Panc1 (cell line): ENCODE data around the gene CARD10. TPM values are rescaled to one million over a fixed set of nuclear protein-coding genes. Genes with fewer than 3 reads are reported as not detected.
A peak's percentile ranks its signal among the peaks of the same experiment; 100 is the strongest.

Experiments
- ATAC-seq: fragments of 200-7000 bp; cut with Tn5 transposase; 2 replicates; pipeline ENCODE4 v1.9.1; 2020; ENCODE audit warnings: mild to moderate bottlenecking, moderate library complexity
- BruUV-seq: library from RNA; stranded (reverse); fragments of 400-500 nt; replicated peaks from 2 replicates; lab custom pipeline; 2021; lab: Mats Ljungman, UMichigan
- CTCF ChIA-PET: fragments of 300-600 bp; sonication (Branson Sonifier 250); formaldehyde crosslinking; loops from one replicate; lab custom pipeline; 2022; ENCODE audit warnings: antibody characterized with exemption; lab: Charles Lee
- POLR2A ChIA-PET: fragments of 300-600 bp; sonication (Branson Sonifier 250); formaldehyde crosslinking; loops from one replicate; lab custom pipeline; 2022; ENCODE audit warnings: antibody characterized with exemption; lab: Charles Lee
- DNase-seq: peaks from one replicate; pipeline ENCODE4 v3.0.0-alpha.2; 2010; ENCODE audit warnings: low read depth, low spot score
- H3K27ac ChIP-seq: 2 replicates; pipeline ENCODE4 v1.5.1; 2011; ENCODE audit warnings: mild to moderate bottlenecking, low read length, inconsistent platforms
- H3K27me3 ChIP-seq: fragments of 200-500 bp; sonication (Bioruptor generic); 2 replicates; pipeline ENCODE4 v1.6.0; 2014; ENCODE audit warnings: low read length, inconsistent platforms; ENCODE audit not compliant: control insufficient read depth, insufficient read depth
- H3K36me3 ChIP-seq: fragments of 200-500 bp; sonication (Bioruptor generic); 2 replicates; pipeline ENCODE4 v1.5.1; 2014; ENCODE audit warnings: inconsistent platforms, mild to moderate bottlenecking, low read length, moderate library complexity; ENCODE audit not compliant: control insufficient read depth, insufficient read depth
- H3K4me1 ChIP-seq: 2 replicates; pipeline ENCODE4 v1.5.1; 2011; ENCODE audit warnings: inconsistent platforms, mild to moderate bottlenecking, low read length, moderate library complexity; ENCODE audit not compliant: control insufficient read depth, insufficient read depth
- H3K4me3 ChIP-seq, 2 experiments: 2 replicates each; pipeline ENCODE4 v1.5.1; 2011 to 2012; ENCODE audit warnings: low read depth in 2 of 2, low read length in 2 of 2, mild to moderate bottlenecking in 2 of 2, inconsistent platforms in 1 of 2, moderate library complexity in 1 of 2
- H3K9me3 ChIP-seq: fragments of 200-500 bp; sonication (Bioruptor generic); 2 replicates; pipeline ENCODE4 v1.5.1; 2014; ENCODE audit warnings: low read depth, mild to moderate bottlenecking, inconsistent platforms, low read length, moderate library complexity; ENCODE audit not compliant: control insufficient read depth, insufficient read depth
- CTCF ChIP-seq: fragments of 450-650 bp; IDR thresholded peaks from 2 replicates; pipeline ENCODE4 v1.5.1; 2017; ENCODE audit warnings: mild to moderate bottlenecking
- POLR2AphosphoS5 ChIP-seq: IDR thresholded peaks from 2 replicates; pipeline ENCODE4 v1.6.1; 2012; ENCODE audit warnings: mild to moderate bottlenecking, low read depth, low read length, moderate library complexity
- SIN3A ChIP-seq: IDR thresholded peaks from 2 replicates; pipeline ENCODE4 v1.6.1; 2012; ENCODE audit warnings: low read depth, mild to moderate bottlenecking, low read length, moderate library complexity, borderline replicate concordance; ENCODE audit not compliant: insufficient read depth
- TCF7L2 ChIP-seq: IDR thresholded peaks from 2 replicates; pipeline ENCODE4 v1.6.1; 2011; ENCODE audit warnings: mild to moderate bottlenecking, low read depth, low read length, inconsistent platforms
- in situ Hi-C: cut with HindIII; loops from 2 replicates; pipeline ENCODE4 v1.10.0; 2016; ENCODE audit warnings: low sequenced_read_pairs, low pct_unique_long_range_greater_than_20kb
- intact Hi-C: fragments of 100-400 bp; cut with micrococcal nuclease; formaldehyde crosslinking; loops from one replicate; pipeline ENCODE4 v1.10.0; 2022; ENCODE audit not compliant: unreplicated experiment
- total RNA-seq: library from RNA; stranded (reverse); gene quantifications from one replicate; pipeline ENCODE4 v1.2.1, GENCODE V29; 2021; ENCODE audit not compliant: unreplicated experiment
- TF ChIP-seq, protein P1 (sequence below), 2 experiments: IDR thresholded peaks; 2 replicates each; pipeline ENCODE4 v1.6.1; 2011 to 2012; ENCODE audit warnings: low read depth in 2 of 2, control low read depth in 1 of 2, low read length in 1 of 2, mild to moderate bottlenecking in 1 of 2, moderate library complexity in 1 of 2; ENCODE audit not compliant: insufficient read depth in 1 of 2

CARD10 gene
- total RNA-seq, 1 experiment from 2014 or later, result 43.1 TPM

- intact Hi-C loops, result no loop called here
- Histone ChIP-seq H3K4me1 (peaks cover 19% of the 10 kb centered on the region), H3K27me3 (no peaks in the 10 kb centered on the region), H3K9me3 (no peaks in the 10 kb centered on the region; the same call in 1 of the 2 replicates), H3K36me3 (no peaks in the 10 kb centered on the region), H3K27ac (peak overlapping the region; percentile 75), H3K4me3 (no peak overlapping the region)
- BruUV-seq, result no TSS peak
- ChIA-PET POLR2A (no interaction called here), CTCF (interaction anchor here (0.7 to 0.9 kb wide), 3 partner anchors 21 to 240 kb away, joined by 3 to 4 read pairs (median 3); no protein-coding TSS in a partner anchor)
- DNase-seq (no peak), ATAC-seq (peak; percentile 75)
- in situ Hi-C loops, result no loop called here
- no peak for TF ChIP-seq SIN3A
- no peak for TF ChIP-seq POLR2AphosphoS5
- no peak for TF ChIP-seq TCF7L2
- TF ChIP-seq CTCF, result no peak
- TF ChIP-seq, protein P1, sequence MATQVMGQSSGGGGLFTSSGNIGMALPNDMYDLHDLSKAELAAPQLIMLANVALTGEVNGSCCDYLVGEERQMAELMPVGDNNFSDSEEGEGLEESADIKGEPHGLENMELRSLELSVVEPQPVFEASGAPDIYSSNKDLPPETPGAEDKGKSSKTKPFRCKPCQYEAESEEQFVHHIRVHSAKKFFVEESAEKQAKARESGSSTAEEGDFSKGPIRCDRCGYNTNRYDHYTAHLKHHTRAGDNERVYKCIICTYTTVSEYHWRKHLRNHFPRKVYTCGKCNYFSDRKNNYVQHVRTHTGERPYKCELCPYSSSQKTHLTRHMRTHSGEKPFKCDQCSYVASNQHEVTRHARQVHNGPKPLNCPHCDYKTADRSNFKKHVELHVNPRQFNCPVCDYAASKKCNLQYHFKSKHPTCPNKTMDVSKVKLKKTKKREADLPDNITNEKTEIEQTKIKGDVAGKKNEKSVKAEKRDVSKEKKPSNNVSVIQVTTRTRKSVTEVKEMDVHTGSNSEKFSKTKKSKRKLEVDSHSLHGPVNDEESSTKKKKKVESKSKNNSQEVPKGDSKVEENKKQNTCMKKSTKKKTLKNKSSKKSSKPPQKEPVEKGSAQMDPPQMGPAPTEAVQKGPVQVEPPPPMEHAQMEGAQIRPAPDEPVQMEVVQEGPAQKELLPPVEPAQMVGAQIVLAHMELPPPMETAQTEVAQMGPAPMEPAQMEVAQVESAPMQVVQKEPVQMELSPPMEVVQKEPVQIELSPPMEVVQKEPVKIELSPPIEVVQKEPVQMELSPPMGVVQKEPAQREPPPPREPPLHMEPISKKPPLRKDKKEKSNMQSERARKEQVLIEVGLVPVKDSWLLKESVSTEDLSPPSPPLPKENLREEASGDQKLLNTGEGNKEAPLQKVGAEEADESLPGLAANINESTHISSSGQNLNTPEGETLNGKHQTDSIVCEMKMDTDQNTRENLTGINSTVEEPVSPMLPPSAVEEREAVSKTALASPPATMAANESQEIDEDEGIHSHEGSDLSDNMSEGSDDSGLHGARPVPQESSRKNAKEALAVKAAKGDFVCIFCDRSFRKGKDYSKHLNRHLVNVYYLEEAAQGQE (IDR thresholded peaks at IDR 0.05; ENCODE audit: insufficient read depth in 1 of 2, low read depth in 2 of 2, low read length in 1 of 2), result no peak
Measured at GRCh38 chr22:37454857-37455686, 64.1 kb downstream of the CARD10 start.

DNA sequence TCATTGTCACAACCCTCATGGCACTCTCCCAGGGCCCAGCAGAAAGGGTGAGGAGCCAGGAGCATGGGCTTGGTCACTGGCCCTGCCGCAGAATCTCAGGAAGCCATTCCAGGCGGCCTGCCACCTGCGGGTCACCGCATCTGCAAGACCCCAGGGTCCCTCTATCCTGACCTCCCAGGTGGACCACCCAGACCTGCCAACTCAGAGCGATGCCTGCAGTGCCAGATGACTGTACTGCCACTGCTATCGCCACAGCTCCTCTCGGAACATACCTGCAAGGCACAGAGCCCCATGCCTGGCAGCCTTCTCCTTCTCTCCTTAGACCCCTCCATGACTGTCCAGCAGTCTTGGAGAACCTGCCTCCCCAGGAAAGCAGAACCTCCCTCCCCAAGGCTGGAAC is 65.5 kb downstream of the CARD10 start:
- ATAC-seq, result no peak
- CTCF ChIA-PET, result no interaction called here
- intact Hi-C loops, result no loop called here

More for the DNA sequence above, 65.5 kb downstream of the CARD10 start:
- no peaks in the 10 kb centered on the region; the same call in 1 of the 2 replicates for H3K9me3 ChIP-seq
- TF ChIP-seq, protein P1 (IDR thresholded peaks at IDR 0.05; ENCODE audit: insufficient read depth in 1 of 2, low read depth in 2 of 2, low read length in 1 of 2), result no peak
- no peak for TF ChIP-seq POLR2AphosphoS5
- no peak for TF ChIP-seq TCF7L2
- no peak for TF ChIP-seq SIN3A
- no peak for TF ChIP-seq CTCF
- no peaks in the 10 kb centered on the region for H3K36me3 ChIP-seq
- no TSS peak for BruUV-seq
- H3K27ac ChIP-seq, result peak overlapping the region; percentile 75; the same call in 1 of the 2 replicates
- no peak overlapping the region for H3K4me3 ChIP-seq
- no peaks in the 10 kb centered on the region for H3K27me3 ChIP-seq
- POLR2A ChIA-PET, result interaction anchor here (0.7 kb wide), 1 partner anchor 30 kb away, joined by 4 read pairs; no protein-coding TSS in a partner anchor
- no peak for DNase-seq
- in situ Hi-C loops, result no loop called here
- peaks cover 19% of the 10 kb centered on the region for H3K4me1 ChIP-seq
